HT-29 (cell line): ENCODE data around the gene PRKCD. TPM values are rescaled to one million over a fixed set of nuclear protein-coding genes. Genes with fewer than 3 reads are reported as not detected.

Experiments used
- DNase-seq: peaks from one replicate; pipeline ENCODE4 v3.0.0-alpha.2; 2015; ENCODE audit warnings: low spot score
- total RNA-seq: library from RNA; depleted of rRNA; stranded (reverse); fragments of >200 nt; shearing (Covaris generic); gene quantifications from 2 replicates; pipeline ENCODE4 v1.2.3, GENCODE V29; 2014

The PRKCD gene
- total RNA-seq, 1 experiment from 2014 or later: 5.9 TPM

- DNase-seq: no peak
Observed at GRCh38 chr3:53169832-53170324, 8.9 kb downstream of the PRKCD start.

- DNase-seq: no peak
Observed at GRCh38 chr3:53170325-53171063, 9.5 kb downstream of the PRKCD start.

- no peak for DNase-seq
Observed at GRCh38 chr3:53171064-53171418, 10.0 kb downstream of the PRKCD start.

- no peak for DNase-seq
Observed at GRCh38 chr3:53171827-53172505, 11.0 kb downstream of the PRKCD start.

GRCh38 chr3:53173107-53173506, 12.1 kb downstream of the PRKCD start:
- no peak for DNase-seq

GRCh38 chr3:53174346-53175250, 13.6 kb downstream of the PRKCD start:
- no peak for DNase-seq

GRCh38 chr3:53175613-53176540, 14.9 kb downstream of the PRKCD start:
- DNase-seq: no peak

- no peak for DNase-seq
Observed at GRCh38 chr3:53178246-53178645, 17.2 kb downstream of the PRKCD start.

GRCh38 chr3:53179580-53179979, 18.6 kb downstream of the PRKCD start:
- DNase-seq: no peak

- no peak for DNase-seq
Observed at GRCh38 chr3:53180305-53181023, 19.5 kb downstream of the PRKCD start.

- DNase-seq: no peak
Observed at GRCh38 chr3:53181024-53181371, 20.0 kb downstream of the PRKCD start.

- DNase-seq: no peak
Observed at GRCh38 chr3:53181528-53181927, 20.5 kb downstream of the PRKCD start.

- DNase-seq: no peak
Observed at GRCh38 chr3:53182764-53183355, 21.9 kb downstream of the PRKCD start.

- DNase-seq: no peak
Observed at GRCh38 chr3:53183514-53183913, 22.5 kb downstream of the PRKCD start.

- DNase-seq: no peak
Observed at GRCh38 chr3:53184701-53185100, 23.7 kb downstream of the PRKCD start.

- DNase-seq: no peak
Observed at GRCh38 chr3:53185761-53186465, 24.9 kb downstream of the PRKCD start.

- DNase-seq: no peak
Observed at GRCh38 chr3:53186726-53187125, 25.7 kb downstream of the PRKCD start.

- DNase-seq: no peak
Observed at GRCh38 chr3:53187430-53187829, 26.4 kb downstream of the PRKCD start.

GRCh38 chr3:53188136-53188685, 27.2 kb downstream of the PRKCD start:
- no peak for DNase-seq
